ENCODE measurements around the gene RARA. TPM values are rescaled to one million over a fixed set of nuclear protein-coding genes. Genes with fewer than 3 reads are reported as not detected.

The RARA gene
- total RNA-seq, 2 experiments from 2014 or later: 34.7 to 36.2 TPM

DNA sequence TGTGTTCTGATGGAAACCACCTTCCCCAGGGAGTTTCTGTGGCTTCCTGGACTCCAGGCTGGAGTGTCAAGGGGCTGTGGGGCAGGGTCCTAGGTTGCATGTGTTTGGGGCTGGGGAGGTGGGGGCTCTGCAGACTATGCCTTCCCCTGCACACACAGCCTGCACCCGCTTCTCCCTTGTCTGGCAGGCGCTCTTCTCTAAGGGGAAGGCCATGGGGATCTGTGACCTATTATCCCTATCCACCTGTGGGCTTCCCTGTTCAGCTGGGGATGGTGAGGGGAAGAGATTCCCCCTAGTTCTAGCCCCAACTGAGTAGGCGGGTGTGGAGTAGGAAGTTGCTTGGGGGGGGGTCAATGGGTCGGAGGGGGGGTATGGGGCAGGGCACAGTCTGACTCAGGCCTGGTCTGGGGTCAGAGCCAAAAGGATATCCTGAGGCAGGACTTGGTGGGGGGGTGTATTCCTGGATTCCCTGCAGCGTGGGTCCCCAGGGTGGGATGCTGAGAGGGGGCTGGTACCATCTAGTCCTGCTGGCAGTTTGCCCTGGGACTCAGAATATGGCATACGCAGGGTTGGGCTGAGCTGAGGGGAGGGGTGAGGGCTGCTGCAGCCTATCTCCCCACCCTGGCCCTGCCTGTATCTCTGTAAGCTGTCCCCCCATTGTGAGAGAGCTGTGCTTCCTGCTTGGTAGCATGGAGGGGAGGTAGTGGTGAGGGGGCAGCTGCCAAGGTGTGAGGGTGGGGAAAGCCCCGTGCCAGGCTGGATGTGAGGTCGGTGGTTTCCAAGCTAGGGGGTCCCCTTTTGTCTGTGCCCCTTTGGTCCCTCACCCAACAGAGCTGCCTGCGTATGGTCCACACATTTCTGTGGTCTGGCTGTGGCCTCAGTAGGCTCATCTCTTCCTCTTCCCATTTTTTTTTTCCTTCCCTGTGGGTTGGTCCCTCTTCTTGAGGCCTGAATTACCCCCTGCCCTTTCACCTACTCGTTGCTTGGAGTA is 14.7 kb downstream of the RARA start:
- Mint-ChIP-seq H3K4me3 (peak overlapping the region; percentile 98), H3K27ac (peak overlapping the region; percentile 99), H3K27me3 (no peaks in the 10 kb centered on the region), H3K36me3 (ENCODE audit: low read depth) (peaks cover 12% of the 10 kb centered on the region), H3K4me1 (ENCODE audit: low read depth) (peaks cover 86% of the 10 kb centered on the region), H3K9me3 (no peaks in the 10 kb centered on the region)
- ChIA-PET POLR2A (interaction anchor here (0.8 to 11.5 kb wide), 16 partner anchors 8 to 238 kb away, joined by 3 to 101 read pairs (median 4); partner anchors contain the start of gene RARA), CTCF (interaction anchor here (0.7 to 42.0 kb wide), 7 partner anchors 8 to 132 kb away, joined by 3 to 780 read pairs (median 4); partner anchors contain the start of gene RARA)
- ATAC-seq (peak; percentile 57), DNase-seq (peak; percentile 91)
- TF ChIP-seq CTCF (IDR thresholded peaks at IDR 0.05): no peak
- intact Hi-C loops (cut with micrococcal nuclease): no loop called here

- Mint-ChIP-seq H3K27me3 (no peaks in the 10 kb centered on the region), H3K4me3 (peak overlapping the region; percentile 57), H3K27ac (peak overlapping the region; percentile 99), H3K9me3 (no peaks in the 10 kb centered on the region), H3K36me3 (ENCODE audit: low read depth) (peaks cover 15% of the 10 kb centered on the region), H3K4me1 (ENCODE audit: low read depth) (peaks cover 92% of the 10 kb centered on the region)
- no peak for TF ChIP-seq CTCF (IDR thresholded peaks at IDR 0.05)
- no peak for ATAC-seq
- DNase-seq: no peak
- ChIA-PET POLR2A (interaction anchor here (0.6 to 11.5 kb wide), 14 partner anchors 9 to 238 kb away, joined by 3 to 101 read pairs (median 4); partner anchors contain the start of genes RARA and TOP2A), CTCF (interaction anchor here (0.9 to 42.0 kb wide), 6 partner anchors 8 to 208 kb away, joined by 3 to 780 read pairs (median 8); no protein-coding TSS in a partner anchor)
- intact Hi-C loops (cut with micrococcal nuclease): no loop called here
Observed at GRCh38 chr17:40325156-40326013, 16.4 kb downstream of the RARA start.

- no peak for TF ChIP-seq CTCF (IDR thresholded peaks at IDR 0.05)
- CTCF ChIA-PET: interaction anchor here (0.9 to 42.0 kb wide), 7 partner anchors 9 to 207 kb away, joined by 3 to 780 read pairs (median 4); no protein-coding TSS in a partner anchor
- peak; percentile 24 for ATAC-seq
- peak overlapping the region; percentile 80 for H3K27ac Mint-ChIP-seq
- peak overlapping the region; percentile 57 for H3K4me3 Mint-ChIP-seq
- no peaks in the 10 kb centered on the region for H3K9me3 Mint-ChIP-seq
- POLR2A ChIA-PET: interaction anchor here (0.6 to 11.5 kb wide), 12 partner anchors 10 to 224 kb away, joined by 3 to 101 read pairs (median 4); partner anchors contain the start of genes RARA and TOP2A
- intact Hi-C loops (cut with micrococcal nuclease): no loop called here
- peaks cover 22% of the 10 kb centered on the region for H3K36me3 Mint-ChIP-seq (ENCODE audit: low read depth)
- no peaks in the 10 kb centered on the region for H3K27me3 Mint-ChIP-seq
- peaks cover 92% of the 10 kb centered on the region for H3K4me1 Mint-ChIP-seq (ENCODE audit: low read depth)
- peak; percentile 81 for DNase-seq
Observed at GRCh38 chr17:40326014-40326831, 17.2 kb downstream of the RARA start.

DNA sequence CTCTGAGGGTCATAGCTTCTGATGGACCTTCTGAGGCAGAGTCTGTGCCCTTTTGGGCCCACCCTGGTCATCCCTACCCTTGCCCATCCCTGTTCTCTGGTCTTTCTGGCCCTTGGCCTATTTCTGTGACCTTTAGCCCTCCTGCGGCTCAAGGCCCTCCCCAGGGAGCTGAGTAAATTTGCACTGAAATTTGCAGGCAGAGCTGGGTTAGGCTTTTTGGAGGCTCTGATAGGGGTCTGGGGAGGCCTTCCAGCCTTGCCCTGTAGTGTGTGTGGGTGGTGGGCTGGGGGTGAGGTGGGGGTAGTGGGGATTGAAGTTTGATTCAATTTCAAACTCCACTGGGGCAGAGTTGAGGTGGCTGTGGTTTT is 17.8 kb downstream of the RARA start:
- intact Hi-C loops (cut with micrococcal nuclease): no loop called here
- no peak for TF ChIP-seq CTCF (IDR thresholded peaks at IDR 0.05)
- peaks cover 92% of the 10 kb centered on the region for H3K4me1 Mint-ChIP-seq (ENCODE audit: low read depth)
- H3K36me3 Mint-ChIP-seq (ENCODE audit: low read depth): peaks cover 28% of the 10 kb centered on the region
- H3K4me3 Mint-ChIP-seq: peak overlapping the region; percentile 57
- H3K9me3 Mint-ChIP-seq: no peaks in the 10 kb centered on the region
- ChIA-PET CTCF (interaction anchor here (1.1 to 42.0 kb wide), 6 partner anchors 8 to 160 kb away, joined by 3 to 780 read pairs (median 12); no protein-coding TSS in a partner anchor), POLR2A (interaction anchor here (0.8 to 11.5 kb wide), 8 partner anchors 10 to 182 kb away, joined by 3 to 101 read pairs (median 4); partner anchors contain the start of genes RARA and TOP2A)
- no peaks in the 10 kb centered on the region for H3K27me3 Mint-ChIP-seq
- no peak for DNase-seq
- ATAC-seq: no peak
- peak overlapping the region; percentile 80 for H3K27ac Mint-ChIP-seq

Data from activated CD8-positive, alpha-beta T cell treated with anti-CD3 and anti-CD28 coated beads for 36 hours (primary cell).